HepG2 (cell line): ENCODE measurements around the gene HUNK. TPM values are rescaled to one million over a fixed set of nuclear protein-coding genes. Genes with fewer than 3 reads are reported as not detected.
A peak's percentile ranks its signal among the peaks of the same experiment; 100 is the strongest.

Source experiments
- ARHGAP35 ChIP-seq: sonication (generic); formaldehyde crosslinking; IDR thresholded peaks from 2 replicates; pipeline ENCODE4 v1.9.0; 2022; ENCODE audit warnings: mild to moderate bottlenecking, inconsistent platforms, moderate library complexity, missing genetic modification reagents, borderline replicate concordance
- ERF ChIP-seq: IDR thresholded peaks from 2 replicates; pipeline ENCODE4 v1.6.1; 2018; ENCODE audit warnings: missing biosample characterization, missing genetic modification reagents
- NR2F1 ChIP-seq, 2 experiments: fragments of 450-650 bp in 1 of 2; formaldehyde crosslinking in 1 of 2; IDR thresholded peaks; 2 replicates each; pipeline versions ENCODE4 v1.5.0 to v1.6.1; 2016 to 2020; ENCODE audit warnings: mild to moderate bottlenecking in 1 of 2, missing compliant biosample characterization in 1 of 2, missing genetic modification reagents in 1 of 2, moderate library complexity in 1 of 2
- SMC3 ChIP-seq: IDR thresholded peaks from 2 replicates; pipeline ENCODE4 v1.6.1; 2011; ENCODE audit warnings: low read length, improper control_type of control experiment
- ZSCAN12 ChIP-seq: sonication (generic); formaldehyde crosslinking; IDR thresholded peaks from 2 replicates; pipeline ENCODE4 v1.9.0; 2021; ENCODE audit warnings: mild to moderate bottlenecking, missing genetic modification reagents
- ZSCAN31 ChIP-seq: sonication (generic); formaldehyde crosslinking; IDR thresholded peaks from 2 replicates; pipeline ENCODE4 v1.5.0; 2020; ENCODE audit warnings: low read depth, mild to moderate bottlenecking, missing genetic modification reagents
- polyA plus RNA-seq, 8 experiments: library from polyadenylated mRNA; depleted of rRNA in 3 of 8; stranded (reverse) in 7 of 8; unstranded in 1 of 8; fragments of >200 nt; fragmentation: Illumina TruSeq in 4 of 8; extraction: Trizol in 4 of 8; gene quantifications; 2 replicates each; pipeline versions ENCODE4 v1.2.1 to v1.2.3, GENCODE V29; 2011 to 2016; ENCODE audit warnings: low read depth in 4 of 8, missing spikeins in 1 of 8, mixed read lengths in 1 of 8; ENCODE audit not compliant: insufficient read depth in 1 of 8
- total RNA-seq, 5 experiments: library from RNA; depleted of rRNA; stranded (reverse); fragments of >200 nt; fragmentation: Illumina TruSeq; extraction: Trizol; gene quantifications; 2 replicates each; pipeline ENCODE4 v1.2.3, GENCODE V29; 2016; ENCODE audit warnings: low read depth in 1 of 5
- TF ChIP-seq, protein P1 (sequence below): fragments of 450-650 bp; IDR thresholded peaks from 2 replicates; pipeline ENCODE4 v1.6.1; 2017; ENCODE audit warnings: mild to moderate bottlenecking
- TF ChIP-seq, protein P2 (sequence below): sonication (generic); formaldehyde crosslinking; IDR thresholded peaks from 2 replicates; pipeline ENCODE4 v1.4.0; 2020; ENCODE audit warnings: missing genetic modification reagents
- TF ChIP-seq, protein P3 (sequence below): IDR thresholded peaks from 2 replicates; pipeline ENCODE4 v1.6.1; 2016; ENCODE audit warnings: missing compliant biosample characterization, missing genetic modification reagents, borderline replicate concordance
- TF ChIP-seq, protein P4 (sequence below): sonication (generic); formaldehyde crosslinking; IDR thresholded peaks from 2 replicates; pipeline ENCODE4 v1.5.0; 2020; ENCODE audit warnings: mild to moderate bottlenecking, missing genetic modification reagents, borderline replicate concordance

HUNK gene
- total and polyA plus RNA-seq, 2 of the 13 experiments (the other 11 are each of a cell fraction or from before 2014, with no cell fraction given): 1.8 to 1.9 TPM

DNA sequence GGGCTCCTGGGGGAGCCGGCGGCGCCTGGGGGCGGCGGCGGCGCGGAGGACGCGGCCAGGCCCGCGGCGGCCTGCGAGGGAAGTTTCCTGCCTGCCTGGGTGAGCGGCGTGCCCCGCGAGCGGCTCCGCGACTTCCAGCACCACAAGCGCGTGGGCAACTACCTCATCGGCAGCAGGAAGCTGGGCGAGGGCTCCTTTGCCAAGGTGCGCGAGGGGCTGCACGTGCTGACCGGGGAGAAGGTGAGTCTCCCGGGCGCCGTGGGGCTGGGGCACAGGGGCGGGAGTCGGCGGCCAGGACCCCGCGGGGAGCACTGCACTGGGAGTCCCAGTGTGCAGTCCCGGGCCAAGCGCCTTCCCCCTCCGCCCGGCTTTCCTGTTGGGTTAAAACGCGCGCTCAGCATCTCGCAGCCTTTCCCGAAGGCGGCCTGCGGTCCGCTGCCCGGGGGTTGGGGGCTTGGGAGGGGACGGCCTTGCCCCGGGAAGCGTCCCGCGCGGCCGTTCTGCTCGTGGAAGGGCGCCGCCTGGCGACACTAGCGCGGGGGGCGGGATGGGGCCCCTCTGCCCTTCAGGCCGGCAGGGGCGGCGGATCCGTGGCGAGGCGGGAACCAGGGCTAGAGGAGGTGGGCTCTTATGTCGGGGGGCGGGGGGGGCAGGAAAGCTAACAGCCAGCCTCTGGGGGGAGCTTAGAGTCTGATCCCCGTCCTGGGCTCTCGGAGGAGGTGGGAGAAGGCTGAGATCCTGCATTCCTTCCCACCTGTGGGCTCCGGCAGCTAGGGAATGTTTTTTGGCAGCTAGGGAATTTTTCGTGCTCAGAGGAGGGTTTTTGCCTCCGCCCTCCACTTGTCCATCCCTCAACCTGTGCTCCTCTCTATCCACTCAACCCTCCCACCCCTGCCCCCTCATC lies 1.1 kb downstream of the HUNK start (continued):
- TF ChIP-seq, protein P1, sequence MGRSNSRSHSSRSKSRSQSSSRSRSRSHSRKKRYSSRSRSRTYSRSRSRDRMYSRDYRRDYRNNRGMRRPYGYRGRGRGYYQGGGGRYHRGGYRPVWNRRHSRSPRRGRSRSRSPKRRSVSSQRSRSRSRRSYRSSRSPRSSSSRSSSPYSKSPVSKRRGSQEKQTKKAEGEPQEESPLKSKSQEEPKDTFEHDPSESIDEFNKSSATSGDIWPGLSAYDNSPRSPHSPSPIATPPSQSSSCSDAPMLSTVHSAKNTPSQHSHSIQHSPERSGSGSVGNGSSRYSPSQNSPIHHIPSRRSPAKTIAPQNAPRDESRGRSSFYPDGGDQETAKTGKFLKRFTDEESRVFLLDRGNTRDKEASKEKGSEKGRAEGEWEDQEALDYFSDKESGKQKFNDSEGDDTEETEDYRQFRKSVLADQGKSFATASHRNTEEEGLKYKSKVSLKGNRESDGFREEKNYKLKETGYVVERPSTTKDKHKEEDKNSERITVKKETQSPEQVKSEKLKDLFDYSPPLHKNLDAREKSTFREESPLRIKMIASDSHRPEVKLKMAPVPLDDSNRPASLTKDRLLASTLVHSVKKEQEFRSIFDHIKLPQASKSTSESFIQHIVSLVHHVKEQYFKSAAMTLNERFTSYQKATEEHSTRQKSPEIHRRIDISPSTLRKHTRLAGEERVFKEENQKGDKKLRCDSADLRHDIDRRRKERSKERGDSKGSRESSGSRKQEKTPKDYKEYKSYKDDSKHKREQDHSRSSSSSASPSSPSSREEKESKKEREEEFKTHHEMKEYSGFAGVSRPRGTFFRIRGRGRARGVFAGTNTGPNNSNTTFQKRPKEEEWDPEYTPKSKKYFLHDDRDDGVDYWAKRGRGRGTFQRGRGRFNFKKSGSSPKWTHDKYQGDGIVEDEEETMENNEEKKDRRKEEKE: no peak
- TF ChIP-seq ZSCAN12 (CRISPR knock-in tag) (no peak), ARHGAP35 (CRISPR knock-in tag) (0 out of 2 replicates have a peak, but pooled peaks have one; percentile 41), SMC3 (peak; percentile 14; the same call in 1 of the 2 replicates), NR2F1 (CRISPR knock-in tag; IDR thresholded peaks at IDR 0.05) (no peak; a peak in 1 of 4 replicates), ZSCAN31 (CRISPR knock-in tag) (0 out of 2 replicates have a peak, but pooled peaks have one; percentile 49), ERF (CRISPR knock-in tag) (no peak)
- TF ChIP-seq, protein P2, sequence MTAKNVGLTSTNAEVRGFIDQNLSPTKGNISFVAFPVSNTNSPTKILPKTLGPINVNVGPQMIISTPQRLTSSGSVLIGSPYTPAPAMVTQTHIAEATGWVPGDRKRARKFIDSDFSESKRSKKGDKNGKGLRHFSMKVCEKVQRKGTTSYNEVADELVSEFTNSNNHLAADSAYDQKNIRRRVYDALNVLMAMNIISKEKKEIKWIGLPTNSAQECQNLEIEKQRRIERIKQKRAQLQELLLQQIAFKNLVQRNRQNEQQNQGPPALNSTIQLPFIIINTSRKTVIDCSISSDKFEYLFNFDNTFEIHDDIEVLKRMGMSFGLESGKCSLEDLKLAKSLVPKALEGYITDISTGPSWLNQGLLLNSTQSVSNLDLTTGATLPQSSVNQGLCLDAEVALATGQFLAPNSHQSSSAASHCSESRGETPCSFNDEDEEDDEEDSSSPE: peak; percentile 70
- TF ChIP-seq, protein P3, sequence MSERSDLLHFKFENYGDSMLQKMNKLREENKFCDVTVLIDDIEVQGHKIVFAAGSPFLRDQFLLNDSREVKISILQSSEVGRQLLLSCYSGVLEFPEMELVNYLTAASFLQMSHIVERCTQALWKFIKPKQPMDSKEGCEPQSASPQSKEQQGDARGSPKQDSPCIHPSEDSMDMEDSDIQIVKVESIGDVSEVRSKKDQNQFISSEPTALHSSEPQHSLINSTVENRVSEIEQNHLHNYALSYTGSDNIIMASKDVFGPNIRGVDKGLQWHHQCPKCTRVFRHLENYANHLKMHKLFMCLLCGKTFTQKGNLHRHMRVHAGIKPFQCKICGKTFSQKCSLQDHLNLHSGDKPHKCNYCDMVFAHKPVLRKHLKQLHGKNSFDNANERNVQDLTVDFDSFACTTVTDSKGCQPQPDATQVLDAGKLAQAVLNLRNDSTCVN: no peak
- TF ChIP-seq, protein P4, sequence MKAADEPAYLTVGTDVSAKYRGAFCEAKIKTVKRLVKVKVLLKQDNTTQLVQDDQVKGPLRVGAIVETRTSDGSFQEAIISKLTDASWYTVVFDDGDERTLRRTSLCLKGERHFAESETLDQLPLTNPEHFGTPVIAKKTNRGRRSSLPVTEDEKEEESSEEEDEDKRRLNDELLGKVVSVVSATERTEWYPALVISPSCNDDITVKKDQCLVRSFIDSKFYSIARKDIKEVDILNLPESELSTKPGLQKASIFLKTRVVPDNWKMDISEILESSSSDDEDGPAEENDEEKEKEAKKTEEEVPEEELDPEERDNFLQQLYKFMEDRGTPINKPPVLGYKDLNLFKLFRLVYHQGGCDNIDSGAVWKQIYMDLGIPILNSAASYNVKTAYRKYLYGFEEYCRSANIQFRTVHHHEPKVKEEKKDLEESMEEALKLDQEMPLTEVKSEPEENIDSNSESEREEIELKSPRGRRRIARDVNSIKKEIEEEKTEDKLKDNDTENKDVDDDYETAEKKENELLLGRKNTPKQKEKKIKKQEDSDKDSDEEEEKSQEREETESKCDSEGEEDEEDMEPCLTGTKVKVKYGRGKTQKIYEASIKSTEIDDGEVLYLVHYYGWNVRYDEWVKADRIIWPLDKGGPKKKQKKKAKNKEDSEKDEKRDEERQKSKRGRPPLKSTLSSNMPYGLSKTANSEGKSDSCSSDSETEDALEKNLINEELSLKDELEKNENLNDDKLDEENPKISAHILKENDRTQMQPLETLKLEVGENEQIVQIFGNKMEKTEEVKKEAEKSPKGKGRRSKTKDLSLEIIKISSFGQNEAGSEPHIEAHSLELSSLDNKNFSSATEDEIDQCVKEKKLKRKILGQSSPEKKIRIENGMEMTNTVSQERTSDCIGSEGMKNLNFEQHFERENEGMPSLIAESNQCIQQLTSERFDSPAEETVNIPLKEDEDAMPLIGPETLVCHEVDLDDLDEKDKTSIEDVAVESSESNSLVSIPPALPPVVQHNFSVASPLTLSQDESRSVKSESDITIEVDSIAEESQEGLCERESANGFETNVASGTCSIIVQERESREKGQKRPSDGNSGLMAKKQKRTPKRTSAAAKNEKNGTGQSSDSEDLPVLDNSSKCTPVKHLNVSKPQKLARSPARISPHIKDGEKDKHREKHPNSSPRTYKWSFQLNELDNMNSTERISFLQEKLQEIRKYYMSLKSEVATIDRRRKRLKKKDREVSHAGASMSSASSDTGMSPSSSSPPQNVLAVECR (CRISPR knock-in tag): peak; percentile 63; the same call in 1 of the 2 replicates
